Muscle layer of colon (tissue), 2 donors: ENCODE data around the gene FGF1.
A peak's percentile ranks its signal among the peaks of the same experiment; 100 is the strongest.

Experiments
- H3K27ac ChIP-seq: one replicate; pipeline ENCODE4 v1.7.0; 2013; ENCODE audit warnings: low read depth, mild to moderate bottlenecking, low read length, moderate library complexity
- H3K27me3 ChIP-seq, 2 donors: one replicate each; pipeline ENCODE4 v1.7.0; 2013; ENCODE audit warnings: low read length in 2 of 2, mild to moderate bottlenecking in 2 of 2; ENCODE audit not compliant: insufficient read depth in 2 of 2, control insufficient read depth in 1 of 2
- H3K36me3 ChIP-seq: one replicate; pipeline ENCODE4 v1.7.0; 2013; ENCODE audit warnings: mild to moderate bottlenecking, low read length; ENCODE audit not compliant: insufficient read depth
- H3K4me1 ChIP-seq: one replicate; pipeline ENCODE4 v1.7.0; 2013; ENCODE audit warnings: mild to moderate bottlenecking, low read length; ENCODE audit not compliant: insufficient read depth
- H3K4me3 ChIP-seq, 2 donors: one replicate each; pipeline ENCODE4 v1.7.0; 2013; ENCODE audit warnings: low read length in 2 of 2, low read depth in 1 of 2, mild to moderate bottlenecking in 1 of 2, moderate library complexity in 1 of 2
- H3K9ac ChIP-seq: one replicate; pipeline ENCODE4 v1.7.0; 2013; ENCODE audit warnings: low read length
- H3K9me3 ChIP-seq: one replicate; pipeline ENCODE4 v1.7.0; 2013; ENCODE audit warnings: mild to moderate bottlenecking, low read length
- donor health status: abdominal sarcoma.
- donor health status: Adenocarcinoma of cecum.

Gene FGF1

GRCh38 chr5:142685418-142686209 lies at the start of gene FGF1:
Gene FGF1 (minus strand): TSS chr5:142686090. CDS start chr5:142614127, 71,963 bp downstream.
- H3K4me1 ChIP-seq = peaks cover 30% of the 10 kb centered on the region
- peak within 1 kb of the TSS in 1 of 2 donors; percentile 31 for H3K4me3 ChIP-seq
- H3K27me3 ChIP-seq = no peaks in the 10 kb centered on the region
- peak within 1 kb of the TSS; percentile 71 for H3K27ac ChIP-seq
- no peaks in the 10 kb centered on the region for H3K36me3 ChIP-seq
- H3K9me3 ChIP-seq = no peaks in the 10 kb centered on the region
- H3K9ac ChIP-seq = no peak within 1 kb of the TSS

GRCh38 chr5:142727735-142728047 lies 41.8 kb upstream of the FGF1 start:
- H3K9me3 ChIP-seq = no peaks in the 10 kb centered on the region
- no peak overlapping the region for H3K27ac ChIP-seq
- H3K4me3 ChIP-seq = no peak overlapping the region
- H3K27me3 ChIP-seq = no peaks in the 10 kb centered on the region
- no peaks in the 10 kb centered on the region for H3K36me3 ChIP-seq
- no peak overlapping the region for H3K9ac ChIP-seq
- peaks cover 4% of the 10 kb centered on the region for H3K4me1 ChIP-seq

- Histone ChIP-seq H3K4me3 (no peak overlapping the region), H3K9ac (no peak overlapping the region), H3K9me3 (no peaks in the 10 kb centered on the region), H3K36me3 (no peaks in the 10 kb centered on the region), H3K27ac (no peak overlapping the region), H3K27me3 (no peaks in the 10 kb centered on the region), H3K4me1 (peaks cover 4% of the 10 kb centered on the region)
Measured at GRCh38 chr5:142726188-142726731, 40.4 kb upstream of the FGF1 start.

- Histone ChIP-seq H3K4me3 (no peak overlapping the region), H3K27me3 (no peaks in the 10 kb centered on the region), H3K9ac (no peak overlapping the region), H3K9me3 (no peaks in the 10 kb centered on the region), H3K4me1 (peaks cover 4% of the 10 kb centered on the region), H3K36me3 (no peaks in the 10 kb centered on the region), H3K27ac (no peak overlapping the region)
Measured at GRCh38 chr5:142725231-142726187, 39.6 kb upstream of the FGF1 start.

- Histone ChIP-seq H3K4me3 (no peak overlapping the region), H3K9ac (no peak overlapping the region), H3K9me3 (no peaks in the 10 kb centered on the region), H3K36me3 (no peaks in the 10 kb centered on the region), H3K4me1 (peaks cover 4% of the 10 kb centered on the region), H3K27ac (no peak overlapping the region), H3K27me3 (no peaks in the 10 kb centered on the region)
Measured at GRCh38 chr5:142724821-142725220, 38.9 kb upstream of the FGF1 start.

- H3K36me3 ChIP-seq = no peaks in the 10 kb centered on the region
Measured at GRCh38 chr5:142722896-142723295, 37.0 kb upstream of the FGF1 start.

GRCh38 chr5:142722146-142722545 lies 36.3 kb upstream of the FGF1 start:
- Histone ChIP-seq H3K4me3 (no peak overlapping the region), H3K27me3 (no peaks in the 10 kb centered on the region), H3K4me1 (peaks cover 12% of the 10 kb centered on the region), H3K27ac (no peak overlapping the region), H3K36me3 (no peaks in the 10 kb centered on the region), H3K9ac (no peak overlapping the region), H3K9me3 (no peaks in the 10 kb centered on the region)

More at GRCh38 chr5:142722896-142723295, 37.0 kb upstream of the FGF1 start:
- H3K27me3 ChIP-seq = no peaks in the 10 kb centered on the region
- no peak overlapping the region for H3K4me3 ChIP-seq
- no peaks in the 10 kb centered on the region for H3K9me3 ChIP-seq
- peaks cover 5% of the 10 kb centered on the region for H3K4me1 ChIP-seq
- H3K9ac ChIP-seq = no peak overlapping the region
- H3K27ac ChIP-seq = no peak overlapping the region

- H3K36me3 ChIP-seq = no peaks in the 10 kb centered on the region
- H3K27ac ChIP-seq = no peak overlapping the region
- no peaks in the 10 kb centered on the region for H3K27me3 ChIP-seq
- peaks cover 13% of the 10 kb centered on the region for H3K4me1 ChIP-seq
- no peak overlapping the region for H3K4me3 ChIP-seq
- no peaks in the 10 kb centered on the region for H3K9me3 ChIP-seq
- H3K9ac ChIP-seq = no peak overlapping the region
Measured at GRCh38 chr5:142720641-142721271, 34.9 kb upstream of the FGF1 start.

- Histone ChIP-seq H3K27me3 (no peaks in the 10 kb centered on the region), H3K9me3 (no peaks in the 10 kb centered on the region), H3K4me3 (no peak overlapping the region), H3K27ac (no peak overlapping the region), H3K9ac (no peak overlapping the region), H3K4me1 (peaks cover 13% of the 10 kb centered on the region), H3K36me3 (no peaks in the 10 kb centered on the region)
Measured at GRCh38 chr5:142719836-142720370, 34.0 kb upstream of the FGF1 start.

- no peak overlapping the region for H3K4me3 ChIP-seq
Measured at GRCh38 chr5:142717582-142718215, 31.8 kb upstream of the FGF1 start.

More at GRCh38 chr5:142717582-142718215, 31.8 kb upstream of the FGF1 start:
- H3K9ac ChIP-seq = no peak overlapping the region
- H3K4me1 ChIP-seq = peaks cover 13% of the 10 kb centered on the region
- no peaks in the 10 kb centered on the region for H3K9me3 ChIP-seq
- H3K27ac ChIP-seq = no peak overlapping the region
- no peaks in the 10 kb centered on the region for H3K27me3 ChIP-seq
- H3K36me3 ChIP-seq = no peaks in the 10 kb centered on the region
